PC-9 (cell line): ENCODE results near the gene TMEM42.

Experiments used
- EZH2 ChIP-seq: fragments of 200-600 bp; sonication (generic); IDR thresholded peaks from 2 replicates; pipeline ENCODE4 v1.8.0; 2017; ENCODE audit warnings: antibody characterized with exemption, low read depth
- TF ChIP-seq, protein P1 (sequence below): fragments of 200-600 bp; sonication (generic); conservative IDR thresholded peaks from 2 replicates; pipeline ENCODE4 v1.6.1; 2017; ENCODE audit warnings: mixed run types, antibody characterized with exemption, mild to moderate bottlenecking, moderate library complexity

DNA sequence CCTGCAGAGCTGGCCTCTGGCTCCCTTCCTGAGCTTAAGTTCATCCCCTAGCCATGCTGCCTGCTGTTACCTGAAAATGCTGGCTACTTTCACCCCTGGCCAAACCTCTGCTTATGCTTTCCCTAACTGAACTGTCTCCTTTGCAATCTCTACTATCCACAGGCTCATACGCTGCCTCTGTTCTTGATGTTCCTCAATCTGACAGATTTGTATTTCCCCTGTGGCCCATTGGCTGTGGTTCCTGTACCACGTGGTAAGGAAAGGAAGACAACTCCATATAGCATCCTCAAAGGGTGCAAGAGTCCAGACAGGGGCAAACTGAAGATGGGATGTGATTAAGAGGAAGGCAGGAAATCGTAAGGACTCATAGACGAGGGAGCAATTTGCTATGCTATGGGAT is 45.9 kb downstream of the TMEM42 start:
- TF ChIP-seq, protein P1, sequence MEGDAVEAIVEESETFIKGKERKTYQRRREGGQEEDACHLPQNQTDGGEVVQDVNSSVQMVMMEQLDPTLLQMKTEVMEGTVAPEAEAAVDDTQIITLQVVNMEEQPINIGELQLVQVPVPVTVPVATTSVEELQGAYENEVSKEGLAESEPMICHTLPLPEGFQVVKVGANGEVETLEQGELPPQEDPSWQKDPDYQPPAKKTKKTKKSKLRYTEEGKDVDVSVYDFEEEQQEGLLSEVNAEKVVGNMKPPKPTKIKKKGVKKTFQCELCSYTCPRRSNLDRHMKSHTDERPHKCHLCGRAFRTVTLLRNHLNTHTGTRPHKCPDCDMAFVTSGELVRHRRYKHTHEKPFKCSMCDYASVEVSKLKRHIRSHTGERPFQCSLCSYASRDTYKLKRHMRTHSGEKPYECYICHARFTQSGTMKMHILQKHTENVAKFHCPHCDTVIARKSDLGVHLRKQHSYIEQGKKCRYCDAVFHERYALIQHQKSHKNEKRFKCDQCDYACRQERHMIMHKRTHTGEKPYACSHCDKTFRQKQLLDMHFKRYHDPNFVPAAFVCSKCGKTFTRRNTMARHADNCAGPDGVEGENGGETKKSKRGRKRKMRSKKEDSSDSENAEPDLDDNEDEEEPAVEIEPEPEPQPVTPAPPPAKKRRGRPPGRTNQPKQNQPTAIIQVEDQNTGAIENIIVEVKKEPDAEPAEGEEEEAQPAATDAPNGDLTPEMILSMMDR = no peak
- no peak for TF ChIP-seq EZH2
